ENCODE results near the gene PTP4A2. TPM values are rescaled to one million over a fixed set of nuclear protein-coding genes. Genes with fewer than 3 reads are reported as not detected.

PTP4A2 gene
- total and polyA plus RNA-seq, 2 of the 8 experiments (the other 6 are each of a cell fraction or from before 2014, with no cell fraction given) = 87.4 to 214 TPM

- Histone ChIP-seq H2BK120ac (replicated peaks; ENCODE audit: low read depth, low read length) (no peak overlapping the region), H4K20me1 (replicated peaks in 1 of 2; ENCODE audit: control insufficient read depth in 1 of 2, insufficient read depth in 2 of 2, low read length in 2 of 2) (no peaks in the 10 kb centered on the region), H4K8ac (ENCODE audit: extremely low read depth, insufficient read depth, low read length) (no peak overlapping the region), H3K4me1 (replicated peaks in 1 of 4; ENCODE audit: control insufficient read depth in 3 of 4, insufficient read depth in 4 of 4, low read length in 3 of 4) (no peaks in the 10 kb centered on the region), H3K23ac (ENCODE audit: insufficient read length) (no peak overlapping the region), H4K5ac (ENCODE audit: insufficient read length, low read depth, low read length) (no peak overlapping the region), H3K18ac (ENCODE audit: extremely low read depth, low read length) (no peak overlapping the region), H3K9ac (replicated peaks in 1 of 4; ENCODE audit: extremely low read depth in 1 of 4, low read depth in 3 of 4, low read length in 3 of 4) (no peak overlapping the region), H3K9me3 (ENCODE audit: insufficient read depth in 2 of 2, low read depth in 1 of 2, low read length in 1 of 2) (no peaks in the 10 kb centered on the region), H3K27ac (ENCODE audit: low read depth, low read length) (no peak overlapping the region), H2BK15ac (ENCODE audit: low read length) (no peak overlapping the region), H3K56ac (replicated peaks; ENCODE audit: insufficient read length, low read depth, low read length) (no peak overlapping the region), H4K91ac (replicated peaks; ENCODE audit: insufficient read length, low read length) (no peak overlapping the region), H3K79me2 (ENCODE audit: control insufficient read depth in 1 of 2, insufficient read depth in 2 of 2, low read length in 2 of 2) (no peaks in the 10 kb centered on the region), H2BK20ac (ENCODE audit: low read length) (no peak overlapping the region), H2AFZ (ENCODE audit: low read length) (peak overlapping the region; percentile 86; the same call in 1 of the 2 replicates), H2BK12ac (ENCODE audit: low read depth, low read length) (no peak overlapping the region), H2AK5ac (ENCODE audit: low read depth, low read length) (no peak overlapping the region; the same call in 1 of the 2 replicates), H3K36me3 (ENCODE audit: control insufficient read depth in 2 of 4, insufficient read depth in 4 of 4, low read length in 3 of 4) (no peaks in the 10 kb centered on the region), H3K23me2 (ENCODE audit: low read depth, low read length) (no peaks in the 10 kb centered on the region), H3K4ac (replicated peaks; ENCODE audit: insufficient read length, low read depth, low read length) (no peak overlapping the region), H2BK5ac (ENCODE audit: low read depth, low read length) (no peak overlapping the region), H3K79me1 (ENCODE audit: low read depth, low read length) (no peaks in the 10 kb centered on the region), H3K4me2 (ENCODE audit: insufficient read depth in 1 of 2, low read depth in 2 of 2, low read length in 2 of 2) (no peak overlapping the region), H3K14ac (ENCODE audit: insufficient read length) (no peak overlapping the region), H3K4me3 (ENCODE audit: extremely low read depth in 1 of 4, insufficient read depth in 2 of 4, low read depth in 3 of 4, low read length in 4 of 4) (no peak overlapping the region), H3K27me3 (replicated peaks in 1 of 4; ENCODE audit: control insufficient read depth in 3 of 4, extremely low read depth in 1 of 4, insufficient read depth in 3 of 4, low read length in 3 of 4) (no peaks in the 10 kb centered on the region)
- ChIA-PET POLR2A (ENCODE audit: partially characterized antibody) (no interaction called here), CTCF (ENCODE audit: partially characterized antibody) (interaction anchor here (0.5 to 1.0 kb wide), 3 partner anchors 20 to 84 kb away, joined by 3 to 4 read pairs (median 4); no protein-coding TSS in a partner anchor)
- no peak for DNase-seq (ENCODE audit: low read depth in 1 of 2, low spot score in 2 of 2)
- no peak for FAIRE-seq
- TF ChIP-seq MAX (IDR thresholded peaks at IDR 0.05) (no peak), SAP30 (IDR thresholded peaks at IDR 0.05; ENCODE audit: insufficient read depth, insufficient replicate concordance, low read length) (no peak), FOSL1 (IDR thresholded peaks at IDR 0.05; ENCODE audit: insufficient read depth, low read depth, low read length) (no peak), SP4 (IDR thresholded peaks at IDR 0.05; ENCODE audit: low read length) (no peak), SP1 (IDR thresholded peaks at IDR 0.05; ENCODE audit: low read depth, low read length) (no peak), RFX5 (IDR thresholded peaks at IDR 0.05; ENCODE audit: borderline replicate concordance, low read depth, low read length) (no peak), EP300 (IDR thresholded peaks at IDR 0.05; ENCODE audit: borderline replicate concordance in 1 of 2, low read depth in 2 of 2, low read length in 2 of 2) (no peak), KDM4A (IDR thresholded peaks at IDR 0.05; ENCODE audit: low read depth, low read length, severe bottlenecking) (no peak), TEAD4 (IDR thresholded peaks at IDR 0.05; ENCODE audit: low read depth, low read length) (no peak), SUZ12 (IDR thresholded peaks at IDR 0.05; ENCODE audit: low read length) (no peak)
- WGBS, 2 experiments (ENCODE audit: extremely low coverage in 1 of 2, insufficient coverage in 1 of 2, insufficient read length in 1 of 2, insufficient replicate concordance in 2 of 2, low coverage in 1 of 2, low lambda C conversion rate in 2 of 2, missing lambda C conversion rate in 1 of 2) = 82% methylated on average over 5 of the region's 5 CpGs; no CpG with 5 or more reads in 1 of the 2 experiments
Measured at GRCh38 chr1:31881688-31882000, 56.5 kb downstream of the PTP4A2 start.
